SKM-1 treated with dmso at 0.1 percent for 144 hours (cell line): ENCODE data around the gene DEPP1.

Experiments used
- DNase-seq: peaks from one replicate; lab custom pipeline; 2025; ENCODE audit not compliant: unreplicated experiment; lab: John Stamatoyannopoulos, UW

Gene DEPP1

GRCh38 chr10:44993922-44994751, 15.5 kb upstream of the DEPP1 start:
- no peak for DNase-seq

DNA sequence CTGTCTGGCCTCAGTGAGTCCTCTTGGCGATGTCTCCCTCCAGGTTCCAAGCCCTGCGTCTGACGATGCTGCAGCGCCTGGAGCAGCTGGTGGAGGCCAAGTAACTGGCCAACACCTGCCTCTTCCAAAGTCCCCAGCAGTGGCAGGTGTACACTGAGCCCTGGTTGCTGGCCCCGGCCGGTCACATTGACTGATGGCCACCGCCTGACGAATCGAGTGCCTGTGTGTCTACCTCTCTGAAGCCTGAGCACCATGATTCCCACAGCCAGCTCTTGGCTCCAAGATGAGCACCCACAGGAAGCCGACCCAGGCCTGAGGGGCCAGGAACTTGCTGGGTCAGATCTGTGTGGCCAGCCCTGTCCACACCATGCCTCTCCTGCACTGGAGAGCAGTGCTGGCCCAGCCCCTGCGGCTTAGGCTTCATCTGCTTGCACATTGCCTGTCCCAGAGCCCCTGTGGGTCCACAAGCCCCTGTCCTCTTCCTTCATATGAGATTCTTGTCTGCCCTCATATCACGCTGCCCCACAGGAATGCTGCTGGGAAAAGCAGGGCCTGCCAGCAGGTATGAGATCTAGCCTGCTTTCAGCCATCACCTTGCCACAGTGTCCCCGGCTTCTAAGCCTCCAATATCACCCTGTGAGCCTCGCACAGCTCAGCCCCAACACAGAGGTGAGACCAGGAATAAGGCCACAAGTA, 14.8 kb upstream of the DEPP1 start:
- no peak for DNase-seq

DNA sequence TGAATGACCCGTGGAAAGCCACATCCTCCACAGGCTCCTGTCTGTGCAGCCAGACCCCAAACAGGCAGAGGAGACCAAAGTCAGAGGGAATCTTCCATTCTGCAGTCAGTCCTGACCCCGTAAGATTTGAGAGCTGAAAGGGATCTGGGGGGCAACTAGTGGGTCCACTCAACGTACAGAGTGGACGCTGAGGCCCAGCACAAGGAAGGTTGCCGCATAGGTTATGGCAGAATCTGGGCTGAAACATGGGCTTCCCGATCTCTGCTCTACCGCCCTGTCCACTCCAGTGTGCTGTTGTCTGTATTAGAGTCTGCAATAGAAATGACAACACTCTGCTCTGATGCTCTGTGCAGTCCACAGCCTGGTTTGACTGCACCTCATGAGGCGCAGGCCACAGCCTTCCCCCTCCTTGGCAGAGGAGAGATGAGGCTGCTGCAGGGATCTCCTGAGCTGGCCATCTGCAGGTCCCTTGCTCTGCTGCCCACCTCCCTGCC, 14.2 kb upstream of the DEPP1 start:
- no peak for DNase-seq

- no peak for DNase-seq
Measured at GRCh38 chr10:44992070-44992731, 13.6 kb upstream of the DEPP1 start.

GRCh38 chr10:44991571-44991970, 13.0 kb upstream of the DEPP1 start:
- DNase-seq, result no peak

- no peak for DNase-seq
Measured at GRCh38 chr10:44990965-44991364, 12.4 kb upstream of the DEPP1 start.

DNA sequence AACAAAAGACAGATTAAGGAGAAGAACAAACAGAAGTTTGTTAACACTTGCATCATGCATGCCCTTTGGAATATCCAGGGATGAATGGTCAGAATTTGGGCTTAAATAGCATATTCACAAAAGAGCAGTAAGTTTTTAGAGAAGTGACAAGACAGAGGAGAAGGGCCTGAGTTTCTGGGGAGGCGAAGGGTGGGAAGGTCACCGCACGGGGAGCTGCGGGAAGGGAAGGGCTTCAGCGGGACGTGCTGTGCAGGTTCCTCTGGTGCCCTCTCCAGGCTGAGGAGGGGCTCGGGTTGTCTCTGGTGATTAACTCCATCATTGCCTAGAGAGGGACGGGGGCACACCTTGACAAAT, 11.7 kb upstream of the DEPP1 start:
- no peak for DNase-seq

DNA sequence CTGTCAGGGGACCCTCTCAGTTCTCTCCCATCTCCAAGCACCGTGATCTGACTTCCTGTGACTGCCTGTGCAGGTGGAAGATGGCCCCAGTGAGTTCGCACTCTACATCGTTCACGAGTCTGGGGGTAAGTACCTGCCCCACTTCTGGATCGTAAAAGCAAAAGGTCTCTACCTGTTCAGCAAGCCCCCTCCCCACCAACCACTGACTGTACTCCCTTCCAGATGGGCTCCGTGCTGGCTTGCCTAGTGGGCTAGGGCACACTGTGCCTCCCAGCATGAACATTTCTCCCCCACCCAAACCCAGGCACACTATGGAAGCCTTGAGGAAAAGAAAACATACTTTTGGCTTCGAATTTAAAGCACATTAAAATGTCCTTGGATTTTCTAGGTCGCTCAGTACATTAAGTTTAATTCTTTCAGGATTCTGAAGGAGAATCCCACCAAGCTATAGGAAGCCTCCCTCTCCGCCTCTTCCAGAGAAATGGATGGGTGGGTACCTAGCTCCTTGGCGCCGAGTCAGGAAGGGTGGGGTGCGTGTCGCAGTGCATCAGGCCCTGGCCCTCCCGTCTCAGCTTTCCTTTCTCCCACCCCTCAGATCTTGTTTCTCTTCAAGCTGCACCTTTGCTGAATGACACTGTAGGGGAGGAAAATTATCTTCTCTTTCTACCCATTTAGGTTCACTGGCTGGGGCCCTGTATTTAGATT, 11.1 kb upstream of the DEPP1 start:
- DNase-seq, result no peak

GRCh38 chr10:44988957-44989585, 10.5 kb upstream of the DEPP1 start:
- DNase-seq, result no peak

DNA sequence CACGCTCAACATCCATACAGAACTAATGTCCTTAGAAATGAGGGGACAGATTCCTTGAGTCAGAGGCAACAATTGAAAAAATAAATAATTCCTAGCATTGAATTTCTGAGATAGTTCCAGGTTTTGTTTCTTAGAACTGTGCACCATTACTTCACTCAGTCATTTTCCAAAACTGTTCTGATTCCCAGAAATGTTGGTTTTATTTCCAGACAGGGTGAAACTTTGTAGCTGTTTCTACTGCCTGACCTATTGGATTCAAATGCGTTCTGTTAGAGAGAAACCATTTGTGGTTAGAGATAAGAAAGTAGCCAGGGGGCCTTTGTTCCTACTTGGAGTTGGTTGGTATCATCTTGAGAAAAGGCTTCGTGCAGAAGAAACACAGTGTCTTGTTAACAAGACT, 8.1 kb upstream of the DEPP1 start:
- DNase-seq, result no peak

DNA sequence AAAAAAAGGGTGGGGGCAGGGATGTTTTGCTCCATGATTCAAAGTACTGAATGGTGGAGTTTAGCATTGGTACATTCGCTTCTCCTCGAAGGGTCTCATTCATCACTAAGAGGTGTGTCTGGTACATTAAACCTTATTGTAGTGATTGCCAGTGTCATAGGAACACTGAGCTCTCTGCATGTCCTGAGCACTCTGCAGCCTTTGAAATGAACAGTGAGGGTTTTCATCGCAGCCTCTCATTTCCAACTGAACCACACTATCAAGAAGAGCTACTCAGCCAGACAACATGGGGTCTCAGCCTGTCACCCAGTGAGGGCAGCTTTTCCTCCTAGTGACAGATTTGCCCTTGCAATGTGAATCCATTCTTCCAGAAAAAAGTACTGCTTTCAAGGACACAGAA, 7.6 kb upstream of the DEPP1 start:
- no peak for DNase-seq

DNA sequence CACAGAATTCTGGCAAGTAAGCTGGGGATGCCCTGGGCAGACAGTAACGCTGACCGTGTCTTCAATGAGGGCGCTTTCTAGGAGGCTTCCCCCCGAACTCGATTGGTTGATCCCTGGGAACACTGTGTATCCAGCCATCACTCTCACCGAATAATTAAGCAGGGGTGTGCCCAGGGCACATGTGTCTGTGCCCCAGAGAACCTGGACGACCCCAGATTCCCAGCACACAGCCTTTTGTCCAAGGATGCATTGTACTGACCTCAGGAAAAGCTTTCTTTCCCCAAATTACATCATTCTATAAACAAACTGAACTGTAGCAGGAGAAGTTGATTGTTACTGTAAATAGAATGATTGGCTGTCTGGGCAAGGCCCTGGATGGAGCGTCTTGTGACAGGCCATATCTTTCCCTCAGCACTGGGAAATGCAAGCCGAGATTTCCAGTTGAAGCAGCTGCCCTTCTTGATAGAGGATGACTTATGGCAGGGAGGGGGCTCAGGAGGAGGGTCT, 6.6 kb upstream of the DEPP1 start:
- DNase-seq, result no peak

DNA sequence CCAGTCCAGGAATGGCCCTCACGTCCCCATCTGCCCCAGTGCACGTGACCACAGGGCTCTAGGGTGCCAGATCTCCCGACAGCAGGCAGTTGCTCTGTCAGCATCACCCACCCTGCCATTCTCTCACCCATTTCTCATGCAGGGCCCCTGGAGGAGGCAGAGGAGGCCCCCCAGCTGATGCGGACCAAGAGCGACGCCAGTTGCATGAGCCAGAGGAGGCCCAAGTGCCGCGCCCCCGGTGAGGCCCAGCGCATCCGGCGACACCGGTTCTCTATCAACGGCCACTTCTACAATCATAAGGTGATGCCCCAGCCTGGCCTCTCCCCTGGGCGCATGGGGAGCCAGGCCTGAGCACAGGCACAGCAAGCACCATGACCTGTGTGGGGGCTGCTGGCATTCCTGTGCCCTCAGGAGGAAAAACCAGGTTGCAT, 6.1 kb upstream of the DEPP1 start:
- no peak for DNase-seq

- DNase-seq, result no peak
Measured at GRCh38 chr10:44983895-44984278, 5.3 kb upstream of the DEPP1 start.

DNA sequence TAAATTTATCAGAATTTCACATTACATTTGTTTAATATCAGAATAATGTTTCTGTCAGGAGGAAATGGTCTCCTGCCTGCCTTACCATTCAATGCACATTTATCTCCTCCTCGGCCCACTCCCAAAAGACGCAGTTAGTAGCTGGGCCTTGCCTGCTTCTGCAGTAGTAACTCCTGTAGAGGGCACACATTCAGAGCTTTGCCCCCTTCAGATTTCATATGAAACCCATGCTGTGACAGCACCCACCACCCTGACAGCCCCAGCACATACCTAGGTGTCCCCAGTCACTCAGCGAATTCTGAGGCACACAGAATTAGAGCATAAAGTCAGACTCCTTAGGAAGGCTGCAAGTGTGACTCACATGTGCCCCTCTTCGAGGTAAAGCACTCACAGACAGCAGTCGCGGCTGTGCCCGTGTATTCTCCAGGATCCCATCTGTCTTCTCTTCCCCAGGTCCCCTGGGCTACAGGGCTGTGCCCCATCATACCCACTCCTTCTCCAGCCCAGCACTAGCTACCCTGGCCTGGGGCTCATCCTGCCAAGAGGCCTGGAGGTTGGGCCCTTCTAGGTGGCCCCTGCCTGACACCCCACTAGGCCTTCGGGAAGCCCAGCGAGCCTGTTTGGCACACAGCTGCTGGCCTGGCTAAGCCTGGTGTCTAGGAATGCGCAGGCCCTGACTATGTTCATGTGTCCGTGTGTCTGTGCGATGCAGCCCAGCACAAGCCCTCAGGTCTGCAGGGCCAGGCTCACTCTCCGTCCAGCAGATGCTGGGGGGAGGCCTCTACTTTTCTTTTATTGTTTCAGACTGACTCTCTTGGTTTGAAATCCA, 4.7 kb upstream of the DEPP1 start:
- DNase-seq, result no peak

GRCh38 chr10:44982496-44982895, 3.9 kb upstream of the DEPP1 start:
- no peak for DNase-seq

DNA sequence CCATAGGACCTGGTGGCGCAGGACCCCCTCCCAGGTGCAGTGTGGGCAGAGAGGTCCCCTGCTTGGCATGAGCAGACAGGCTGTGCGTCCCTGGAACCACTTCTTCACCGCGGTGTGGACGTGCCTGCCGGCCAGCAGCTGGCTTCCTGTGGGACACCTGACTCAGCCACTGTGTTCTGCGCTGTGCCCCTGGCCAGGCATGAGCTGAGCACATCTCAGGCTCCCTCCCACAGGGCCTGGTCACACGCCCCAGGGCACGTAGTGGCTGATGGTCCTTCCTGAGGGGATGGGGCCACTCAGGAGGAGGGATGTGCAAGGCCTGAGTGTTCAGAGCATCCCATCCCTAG, 3.5 kb upstream of the DEPP1 start:
- no peak for DNase-seq

DNA sequence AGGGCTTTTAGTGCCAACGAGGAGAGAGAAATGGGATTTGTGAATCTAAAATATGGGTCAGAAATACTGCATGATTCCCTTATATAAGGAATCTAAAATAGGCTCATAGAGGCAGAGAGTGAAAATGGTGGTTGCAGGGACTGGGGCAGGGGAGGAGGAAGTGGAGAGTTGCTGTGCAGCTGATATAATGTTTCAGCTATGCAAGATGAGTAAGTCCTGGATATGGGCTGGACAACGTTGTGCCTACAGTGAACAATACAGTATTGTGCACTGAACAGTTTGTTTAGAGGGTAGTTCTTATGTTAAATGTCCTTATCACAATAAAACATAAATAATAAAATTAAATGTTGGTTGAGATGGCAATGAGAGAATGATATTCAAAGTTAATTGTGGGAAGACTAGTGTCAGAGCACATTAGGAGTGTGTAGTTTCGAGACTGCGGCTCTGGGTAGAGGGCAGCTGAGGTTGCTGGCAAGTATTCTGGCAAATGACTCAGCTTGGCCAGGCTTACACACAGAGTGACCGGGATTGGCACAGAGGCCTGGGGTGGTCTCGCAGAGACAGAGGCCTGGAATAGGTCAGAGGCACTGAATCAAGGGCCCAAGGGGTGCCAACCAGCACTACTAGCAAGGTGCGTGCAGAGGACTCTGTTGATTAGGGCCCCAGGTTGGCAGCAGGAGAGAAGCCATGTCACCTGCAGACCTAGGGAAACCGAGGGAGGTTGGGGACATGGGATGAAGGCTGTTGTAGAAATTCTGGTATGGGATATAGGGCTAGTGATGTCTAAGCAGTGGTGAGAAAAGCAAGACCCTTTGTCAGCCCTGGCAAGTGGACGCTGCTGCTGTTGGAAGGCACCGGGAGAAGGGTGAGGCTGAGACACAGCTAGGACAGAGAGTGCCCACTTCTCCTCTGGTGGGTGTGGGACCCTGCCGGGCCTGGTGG, 2.8 kb upstream of the DEPP1 start:
- no peak for DNase-seq
